NCI-H524 (cell line): ENCODE results near the gene CAMKV.
"Not testable (repeated sequence)": the region's sequence is repeated elsewhere in the genome, so short reads cannot be mapped to it uniquely, and the experiment has no call there.

Experiments used
- DNase-seq, 2 experiments: peaks; one replicate each; lab custom pipeline; 2025; lab: John Stamatoyannopoulos, UW

The CAMKV gene

DNA sequence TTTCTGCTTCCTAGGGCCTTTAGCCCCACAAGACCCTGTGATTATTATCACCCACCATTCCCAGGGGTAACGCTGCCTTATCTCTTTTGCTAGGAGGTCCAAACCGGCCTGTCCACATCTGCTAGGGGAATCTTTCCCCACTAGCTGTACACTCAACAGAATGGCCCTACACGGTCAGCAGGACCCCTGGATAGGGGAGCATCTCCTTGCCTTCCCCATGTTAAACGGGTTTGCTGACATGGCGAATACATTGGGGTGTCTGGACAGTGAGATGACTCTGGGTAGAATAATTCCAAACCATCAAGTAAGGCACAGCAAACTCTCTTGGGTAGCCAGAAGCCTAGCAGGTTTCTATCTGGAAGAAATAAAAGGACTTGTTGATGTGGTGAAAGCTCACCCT lies 14.0 kb downstream of the CAMKV start:
- DNase-seq = no peak

- no peak for DNase-seq
These were observed 24.0 kb downstream of the CAMKV start for GRCh38 chr3:49845694-49846093.

GRCh38 chr3:49844464-49845183 lies 25.1 kb downstream of the CAMKV start:
- DNase-seq = no peak

- no peak for DNase-seq
These were observed 26.7 kb downstream of the CAMKV start for GRCh38 chr3:49842843-49843517.

GRCh38 chr3:49841806-49842205 lies 27.9 kb downstream of the CAMKV start:
- DNase-seq = no peak

GRCh38 chr3:49841126-49841696 lies 28.5 kb downstream of the CAMKV start:
- DNase-seq = peak; percentile 4 to 71

DNA sequence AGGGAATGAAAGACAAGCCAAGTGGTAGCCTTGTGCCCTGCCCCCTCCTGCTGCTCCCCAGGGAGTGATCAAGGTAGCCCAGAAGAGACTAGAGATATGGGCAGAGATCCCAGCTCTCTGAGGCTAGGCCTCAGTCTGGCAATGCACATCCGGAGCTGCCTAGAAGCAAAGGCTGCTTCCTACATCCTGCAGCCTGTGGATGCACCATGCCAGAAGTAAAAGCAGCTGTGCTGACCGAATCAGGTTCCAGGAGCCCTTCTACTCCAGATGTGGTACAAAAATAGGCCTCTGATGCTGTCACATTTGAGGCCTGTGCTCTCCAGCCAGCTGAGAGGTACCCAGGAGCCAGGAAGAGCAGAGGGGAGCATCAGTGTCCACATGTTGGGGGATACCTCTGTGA lies 29.3 kb downstream of the CAMKV start:
- no peak for DNase-seq

- DNase-seq = peak; percentile 30 to 66
These were observed 30.4 kb downstream of the CAMKV start for GRCh38 chr3:49839193-49839809.

DNA sequence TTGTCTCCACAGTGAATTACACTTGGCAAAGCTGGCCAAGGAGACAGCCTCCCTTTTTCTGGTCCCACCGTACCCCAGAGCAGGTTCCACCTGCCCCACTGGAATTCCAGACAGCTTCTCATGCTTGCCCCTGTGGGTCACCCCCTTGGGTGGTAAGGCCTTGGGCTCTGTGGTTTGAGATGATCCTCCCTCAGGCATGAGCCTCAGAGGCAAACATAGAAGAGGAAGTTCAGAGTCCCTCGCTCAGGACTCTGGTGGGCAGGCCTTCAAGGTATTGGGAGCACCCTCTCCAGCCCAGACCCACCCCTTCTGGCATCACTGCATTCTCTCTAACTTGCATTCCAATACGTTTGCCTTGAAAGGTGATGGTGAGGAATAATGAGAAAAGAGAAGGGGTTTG lies 38.4 kb downstream of the CAMKV start:
- DNase-seq = no peak

- no peak for DNase-seq
These were observed 43.7 kb downstream of the CAMKV start for GRCh38 chr3:49826016-49826415.

DNA sequence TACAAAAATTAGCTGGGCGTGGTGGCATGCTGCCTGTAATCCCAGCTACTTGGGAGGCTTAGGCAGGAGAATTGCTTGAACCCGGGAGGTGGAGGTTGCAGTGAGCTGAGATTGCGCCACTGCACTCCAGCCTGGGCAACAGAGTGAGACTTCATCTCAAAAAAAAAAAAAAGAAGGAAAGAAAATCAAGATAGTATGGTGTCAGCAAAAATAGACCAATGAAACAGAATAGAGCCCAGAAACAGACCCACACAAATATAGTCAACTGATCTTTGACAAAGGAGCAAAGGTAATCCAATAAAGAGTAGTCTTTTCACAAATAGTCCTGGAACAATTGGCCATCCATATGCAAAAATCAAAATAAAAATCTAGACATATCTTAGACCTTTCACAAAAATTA lies 46.6 kb downstream of the CAMKV start:
- not testable (repeated sequence) for DNase-seq

DNA sequence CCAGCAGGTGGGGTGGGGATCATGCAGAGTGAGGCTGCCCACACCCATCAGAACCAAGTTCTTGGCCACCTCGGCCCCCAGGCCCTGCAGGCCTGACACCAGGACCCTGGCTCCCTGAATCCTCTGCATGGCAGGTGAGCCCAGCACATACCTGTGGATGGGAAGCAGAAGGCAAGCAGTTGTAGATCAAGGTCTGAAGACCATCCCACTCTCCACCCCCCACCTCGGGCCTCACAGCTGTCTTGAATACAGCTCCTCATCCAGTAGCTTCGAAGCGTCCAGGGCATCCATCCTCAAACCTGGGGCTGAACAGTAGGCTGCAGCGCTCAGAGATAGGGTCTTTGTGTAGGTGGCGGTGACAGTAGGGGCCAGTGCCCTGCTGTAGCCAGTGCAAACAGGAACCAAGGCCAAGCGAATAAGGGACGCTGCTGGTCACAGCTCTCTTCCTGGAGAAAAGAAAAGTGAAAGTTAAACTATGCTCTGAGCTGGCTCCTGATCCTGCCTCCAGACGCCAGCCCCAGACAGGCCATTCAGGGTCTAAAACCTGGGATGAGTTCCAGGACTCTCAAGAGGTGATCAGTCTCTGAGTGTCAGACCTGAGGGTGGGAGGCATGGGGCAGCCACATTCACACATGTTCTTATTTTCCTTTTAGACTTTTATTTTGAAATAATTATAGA lies 56.1 kb downstream of the CAMKV start, which contains the start of gene UBA7:
UBA7 (minus strand) TSS at position 457 of the 678 bp plus-strand sequence; CDS start at position 291, 166 bp downstream.
- no peak for DNase-seq

- no peak for DNase-seq
These were observed 56.7 kb downstream of the CAMKV start for GRCh38 chr3:49812916-49813496.
